Measurements from ENCODE around the gene PARVG.

DNA sequence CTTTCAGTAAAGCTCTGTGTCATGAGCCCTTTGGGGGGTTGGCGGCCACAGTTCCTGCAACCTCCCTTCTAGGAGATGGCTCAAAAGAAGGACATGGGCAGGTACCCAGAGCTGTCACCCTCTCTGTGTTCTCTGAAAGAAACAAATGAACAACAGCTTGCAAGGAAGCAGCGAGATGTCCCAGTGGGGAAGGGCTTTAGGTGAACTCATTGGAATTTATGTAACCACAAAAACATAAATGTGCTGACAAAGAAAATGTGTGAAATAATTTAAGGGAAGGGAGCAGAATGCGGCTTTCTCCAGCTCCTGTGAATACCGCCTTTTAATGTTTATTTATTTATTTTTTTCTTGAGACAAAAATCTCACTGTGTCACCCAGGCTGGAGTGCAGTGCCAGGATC, 3.3 kb downstream of the PARVG start:
- TF ChIP-seq, protein P1, sequence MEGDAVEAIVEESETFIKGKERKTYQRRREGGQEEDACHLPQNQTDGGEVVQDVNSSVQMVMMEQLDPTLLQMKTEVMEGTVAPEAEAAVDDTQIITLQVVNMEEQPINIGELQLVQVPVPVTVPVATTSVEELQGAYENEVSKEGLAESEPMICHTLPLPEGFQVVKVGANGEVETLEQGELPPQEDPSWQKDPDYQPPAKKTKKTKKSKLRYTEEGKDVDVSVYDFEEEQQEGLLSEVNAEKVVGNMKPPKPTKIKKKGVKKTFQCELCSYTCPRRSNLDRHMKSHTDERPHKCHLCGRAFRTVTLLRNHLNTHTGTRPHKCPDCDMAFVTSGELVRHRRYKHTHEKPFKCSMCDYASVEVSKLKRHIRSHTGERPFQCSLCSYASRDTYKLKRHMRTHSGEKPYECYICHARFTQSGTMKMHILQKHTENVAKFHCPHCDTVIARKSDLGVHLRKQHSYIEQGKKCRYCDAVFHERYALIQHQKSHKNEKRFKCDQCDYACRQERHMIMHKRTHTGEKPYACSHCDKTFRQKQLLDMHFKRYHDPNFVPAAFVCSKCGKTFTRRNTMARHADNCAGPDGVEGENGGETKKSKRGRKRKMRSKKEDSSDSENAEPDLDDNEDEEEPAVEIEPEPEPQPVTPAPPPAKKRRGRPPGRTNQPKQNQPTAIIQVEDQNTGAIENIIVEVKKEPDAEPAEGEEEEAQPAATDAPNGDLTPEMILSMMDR (IDR thresholded peaks at IDR 0.05; ENCODE audit: borderline replicate concordance, extremely low read depth, low read length, poor library complexity, severe bottlenecking), result no peak
- TF ChIP-seq EZH2 (IDR thresholded peaks at IDR 0.05; ENCODE audit: borderline replicate concordance, low read depth, low read length, severe bottlenecking), result no peak

Measured in DND-41 (cell line).